HepG2 (cell line): ENCODE results near the gene SYS1. TPM values are rescaled to one million over a fixed set of nuclear protein-coding genes. Genes with fewer than 3 reads are reported as not detected.

Experiments
- ATAC-seq: fragments of 200-7000 bp; cut with Tn5 transposase; 3 replicates; pipeline ENCODE4 v1.9.1; 2020; ENCODE audit warnings: mild to moderate bottlenecking, moderate library complexity
- BruUV-seq: library from RNA; stranded (reverse); fragments of 400-500 nt; replicated peaks from 2 replicates; lab custom pipeline; 2021; lab: Mats Ljungman, UMichigan
- CTCF ChIA-PET: fragments of 300-600 bp; formaldehyde crosslinking; extraction: SDS; loops from one replicate; lab custom pipeline; 2021; ENCODE audit warnings: low total read pairs, inconsistent platforms, low intra/inter-chr PET ratio; lab: Yijun Ruan, JAX
- POLR2A ChIA-PET: fragments of 350-600 bp; sonication (Branson Sonifier 250); formaldehyde crosslinking; loops from one replicate; lab custom pipeline; 2020; ENCODE audit warnings: antibody characterized with exemption, inconsistent platforms; lab: Yijun Ruan, JAX
- DNase-seq: peaks from one replicate; pipeline ENCODE4 v3.0.0-alpha.2; 2015; ENCODE audit warnings: low spot score
- FAIRE-seq: peaks from 3 replicates; lab custom pipeline; 2011; peaks lifted over from hg19 to GRCh38; lab: Jason Lieb, UNC
- H2AFZ ChIP-seq: one replicate; pipeline ENCODE4 v1.6.1; 2011; ENCODE audit warnings: low read length, inconsistent platforms
- H3K27ac ChIP-seq: fragments of 300-600 bp; 3 replicates; pipeline ENCODE4 v1.8.0; 2011; ENCODE audit warnings: mixed run types, mild to moderate bottlenecking, mixed read lengths, low read length, inconsistent platforms; ENCODE audit not compliant: insufficient read depth; ENCODE audit errors: extremely low read length
- H3K27me3 ChIP-seq, 2 experiments: fragments of 200-600 bp in 1 of 2; 2 replicates in 1 of 2; 3 replicates in 1 of 2; pipeline versions ENCODE4 v1.6.0 to v1.8.0; 2011; ENCODE audit warnings: low read length in 2 of 2, mild to moderate bottlenecking in 2 of 2, moderate library complexity in 2 of 2, inconsistent platforms in 1 of 2; ENCODE audit not compliant: insufficient read depth in 2 of 2, control insufficient read depth in 1 of 2
- H3K36me3 ChIP-seq, 2 experiments: fragments of 200-600 bp in 1 of 2; replicated peaks in 1 of 2; 2 replicates in 1 of 2; 3 replicates in 1 of 2; pipeline versions ENCODE4 v1.5.1 to v1.8.0; 2011; ENCODE audit warnings: low read length in 2 of 2, inconsistent platforms in 1 of 2; ENCODE audit not compliant: insufficient read depth in 2 of 2, control insufficient read depth in 1 of 2
- H3K4me1 ChIP-seq: 2 replicates; pipeline ENCODE4 v1.5.1; 2012; ENCODE audit warnings: low read length, inconsistent platforms; ENCODE audit not compliant: insufficient read depth
- H3K4me2 ChIP-seq: 2 replicates; pipeline ENCODE4 v1.6.0; 2011; ENCODE audit warnings: low read depth, low read length, inconsistent platforms
- H3K4me3 ChIP-seq, 3 experiments: fragments of 200-600 bp in 1 of 3; sonication (generic), shearing (Covaris generic) in 1 of 3; replicated peaks in 1 of 3; 2 replicates each; pipeline ENCODE4 v1.5.1; 2011 to 2016; ENCODE audit warnings: low read length in 3 of 3, inconsistent platforms in 2 of 3, low read depth in 2 of 3, mild to moderate bottlenecking in 2 of 3, control low read depth in 1 of 3, mixed read lengths in 1 of 3; ENCODE audit not compliant: insufficient read depth in 1 of 3
- H3K79me2 ChIP-seq: one replicate; pipeline ENCODE4 v1.6.1; 2011; ENCODE audit warnings: low read length, inconsistent platforms; ENCODE audit not compliant: insufficient read depth
- H3K9ac ChIP-seq: 2 replicates; pipeline ENCODE4 v1.6.0; 2011; ENCODE audit warnings: mild to moderate bottlenecking, low read depth, low read length, inconsistent platforms; ENCODE audit not compliant: insufficient read depth
- H3K9me3 ChIP-seq: 2 replicates; pipeline ENCODE4 v1.5.1; 2012; ENCODE audit warnings: mild to moderate bottlenecking, low read length
- H4K20me1 ChIP-seq: 2 replicates; pipeline ENCODE4 v1.6.0; 2011; ENCODE audit warnings: inconsistent platforms, mild to moderate bottlenecking, low read length, moderate library complexity; ENCODE audit not compliant: insufficient read depth
- ATM ChIP-seq: fragments of 450-650 bp; IDR thresholded peaks from 2 replicates; pipeline ENCODE4 v1.7.1; 2017; ENCODE audit warnings: mild to moderate bottlenecking, borderline replicate concordance
- ELF1 ChIP-seq: sonication (generic); formaldehyde crosslinking; IDR thresholded peaks from 2 replicates; pipeline ENCODE4 v1.4.0; 2020; ENCODE audit warnings: missing genetic modification reagents
- NKX3-1 ChIP-seq: sonication (generic); formaldehyde crosslinking; IDR thresholded peaks from 2 replicates; pipeline ENCODE4 v1.5.0; 2020; ENCODE audit warnings: missing genetic modification reagents
- PHF20 ChIP-seq: sonication (generic); formaldehyde crosslinking; IDR thresholded peaks from 2 replicates; pipeline ENCODE4 v1.5.0; 2020; ENCODE audit warnings: mild to moderate bottlenecking, missing genetic modification reagents
- SNRNP70 ChIP-seq: fragments of 200-400 bp; formaldehyde crosslinking; IDR thresholded peaks from 2 replicates; pipeline ENCODE4 v1.6.1; 2017; ENCODE audit warnings: mild to moderate bottlenecking, low read depth, low read length, moderate library complexity
- ZBTB3 ChIP-seq: sonication (generic); formaldehyde crosslinking; IDR thresholded peaks from 2 replicates; pipeline ENCODE4 v1.4.0; 2020; ENCODE audit warnings: low read depth, mild to moderate bottlenecking, moderate library complexity, missing genetic modification reagents, borderline replicate concordance
- ZNF12 ChIP-seq: sonication (generic); formaldehyde crosslinking; IDR thresholded peaks from 2 replicates; pipeline ENCODE4 v1.5.0; 2020; ENCODE audit warnings: missing genetic modification reagents
- ZNF670 ChIP-seq: sonication (generic); formaldehyde crosslinking; IDR thresholded peaks from 2 replicates; pipeline ENCODE4 v1.8.0; 2022; ENCODE audit warnings: mild to moderate bottlenecking, missing genetic modification reagents, borderline replicate concordance
- ZSCAN25 ChIP-seq: sonication (generic); formaldehyde crosslinking; IDR thresholded peaks from 2 replicates; pipeline ENCODE4 v1.8.0; 2022; ENCODE audit warnings: mild to moderate bottlenecking, missing genetic modification reagents
- WGBS: methylation state at CpG from one replicate; pipeline ENCODE4 v1.1.6; 2017; ENCODE audit warnings: low lambda C conversion rate; 5-methylcytosine and 5-hydroxymethylcytosine counted together
- in situ Hi-C: cut with HindIII; loops from 2 replicates; pipeline ENCODE4 v1.10.0; 2017; ENCODE audit warnings: low pct_unique_long_range_greater_than_20kb; ENCODE audit not compliant: extremely low pct_ligation_motif_present
- intact Hi-C: fragments of 100-400 bp; cut with micrococcal nuclease; formaldehyde crosslinking; loops from one replicate; pipeline ENCODE4 v1.10.0; 2022; ENCODE audit not compliant: unreplicated experiment
- polyA plus RNA-seq, 8 experiments: library from polyadenylated mRNA; depleted of rRNA in 3 of 8; stranded (reverse) in 7 of 8; unstranded in 1 of 8; fragments of >200 nt; fragmentation: Illumina TruSeq in 4 of 8; extraction: Trizol in 4 of 8; gene quantifications; 2 replicates each; pipeline versions ENCODE4 v1.2.1 to v1.2.3, GENCODE V29; 2011 to 2016; ENCODE audit warnings: low read depth in 4 of 8, missing spikeins in 1 of 8, mixed read lengths in 1 of 8; ENCODE audit not compliant: insufficient read depth in 1 of 8
- total RNA-seq, 5 experiments: library from RNA; depleted of rRNA; stranded (reverse); fragments of >200 nt; fragmentation: Illumina TruSeq; extraction: Trizol; gene quantifications; 2 replicates each; pipeline ENCODE4 v1.2.3, GENCODE V29; 2016; ENCODE audit warnings: low read depth in 1 of 5
- TF ChIP-seq, protein P1 (sequence below): sonication (generic); formaldehyde crosslinking; IDR thresholded peaks from 2 replicates; pipeline ENCODE4 v1.8.0; 2022; ENCODE audit warnings: mild to moderate bottlenecking, missing genetic modification reagents, moderate library complexity
- TF ChIP-seq, protein P2 (sequence below): sonication (generic); formaldehyde crosslinking; conservative IDR thresholded peaks from 2 replicates; pipeline ENCODE4 v1.4.0; 2020; ENCODE audit warnings: missing genetic modification reagents

The SYS1 gene
- total and polyA plus RNA-seq, 2 of the 13 experiments (the other 11 are each of a cell fraction or from before 2014, with no cell fraction given) = 38.3 to 65.6 TPM

DNA sequence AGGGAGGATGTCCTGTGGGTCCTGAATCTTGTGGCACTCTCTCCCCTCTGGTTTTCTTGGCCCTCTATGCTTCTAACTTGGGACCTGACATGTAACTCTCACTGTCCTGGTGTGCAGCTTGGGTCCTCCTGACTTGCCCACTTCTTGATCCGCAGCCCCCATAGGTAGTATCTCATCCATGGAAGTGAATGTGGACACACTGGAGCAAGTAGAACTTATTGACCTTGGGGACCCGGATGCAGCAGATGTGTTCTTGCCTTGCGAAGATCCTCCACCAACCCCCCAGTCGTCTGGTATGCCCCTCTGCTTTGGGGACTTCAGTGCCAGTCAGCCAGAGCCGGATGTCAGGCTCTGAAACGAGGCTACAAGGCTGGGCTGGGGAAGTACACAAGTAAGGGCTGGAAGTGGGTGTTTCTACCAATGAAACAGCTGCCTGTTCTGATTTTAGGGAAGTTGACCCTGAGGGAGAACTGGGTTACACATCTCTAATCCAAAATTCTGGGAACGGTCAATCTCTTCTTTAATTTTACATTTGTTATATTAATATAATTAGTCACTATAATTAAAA lies 45.8 kb downstream of the SYS1 start:
- H2AFZ ChIP-seq = no peak overlapping the region
- no TSS peak for BruUV-seq
- no peak for FAIRE-seq

DNA sequence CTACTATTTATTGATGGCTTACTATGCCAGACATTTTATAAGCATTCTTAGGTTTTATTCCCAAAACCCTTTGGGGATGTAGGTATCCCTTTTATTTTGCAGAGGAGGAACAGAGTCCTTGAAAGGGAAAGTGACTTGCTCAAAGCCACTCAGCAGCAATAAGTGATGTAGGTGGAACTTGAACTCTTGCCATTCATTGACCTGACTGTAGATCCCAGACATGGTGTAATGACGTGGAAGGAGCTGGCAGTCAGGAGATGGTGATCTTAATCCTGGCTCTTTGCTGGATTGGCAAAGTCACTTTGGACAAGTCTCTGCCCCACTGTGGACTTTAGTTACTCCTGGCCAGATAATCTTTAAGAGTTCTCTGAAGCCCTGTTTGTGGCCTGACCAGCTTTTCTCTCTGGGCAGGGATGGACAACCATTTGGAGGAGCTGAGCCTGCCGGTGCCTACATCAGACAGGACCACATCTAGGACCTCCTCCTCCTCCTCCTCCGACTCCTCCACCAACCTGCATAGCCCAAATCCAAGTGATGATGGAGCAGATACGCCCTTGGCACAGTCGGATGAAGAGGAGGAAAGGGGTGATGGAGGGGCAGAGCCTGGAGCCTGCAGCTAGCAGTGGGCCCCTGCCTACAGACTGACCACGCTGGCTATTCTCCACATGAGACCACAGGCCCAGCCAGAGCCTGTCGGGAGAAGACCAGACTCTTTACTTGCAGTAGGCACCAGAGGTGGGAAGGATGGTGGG lies 46.7 kb downstream of the SYS1 start:
- intact Hi-C loops = no loop called here
- no peak for FAIRE-seq
- CTCF ChIA-PET = no interaction called here
- no peak for TF ChIP-seq ZSCAN25
- TF ChIP-seq ATM = no peak
- no peak for TF ChIP-seq SNRNP70
- no peak for TF ChIP-seq ZBTB3 (CRISPR knock-in tag)
- TF ChIP-seq, protein P1, sequence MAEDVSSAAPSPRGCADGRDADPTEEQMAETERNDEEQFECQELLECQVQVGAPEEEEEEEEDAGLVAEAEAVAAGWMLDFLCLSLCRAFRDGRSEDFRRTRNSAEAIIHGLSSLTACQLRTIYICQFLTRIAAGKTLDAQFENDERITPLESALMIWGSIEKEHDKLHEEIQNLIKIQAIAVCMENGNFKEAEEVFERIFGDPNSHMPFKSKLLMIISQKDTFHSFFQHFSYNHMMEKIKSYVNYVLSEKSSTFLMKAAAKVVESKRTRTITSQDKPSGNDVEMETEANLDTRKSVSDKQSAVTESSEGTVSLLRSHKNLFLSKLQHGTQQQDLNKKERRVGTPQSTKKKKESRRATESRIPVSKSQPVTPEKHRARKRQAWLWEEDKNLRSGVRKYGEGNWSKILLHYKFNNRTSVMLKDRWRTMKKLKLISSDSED (CRISPR knock-in tag) = no peak
- no peak for TF ChIP-seq PHF20
- TF ChIP-seq, protein P2, sequence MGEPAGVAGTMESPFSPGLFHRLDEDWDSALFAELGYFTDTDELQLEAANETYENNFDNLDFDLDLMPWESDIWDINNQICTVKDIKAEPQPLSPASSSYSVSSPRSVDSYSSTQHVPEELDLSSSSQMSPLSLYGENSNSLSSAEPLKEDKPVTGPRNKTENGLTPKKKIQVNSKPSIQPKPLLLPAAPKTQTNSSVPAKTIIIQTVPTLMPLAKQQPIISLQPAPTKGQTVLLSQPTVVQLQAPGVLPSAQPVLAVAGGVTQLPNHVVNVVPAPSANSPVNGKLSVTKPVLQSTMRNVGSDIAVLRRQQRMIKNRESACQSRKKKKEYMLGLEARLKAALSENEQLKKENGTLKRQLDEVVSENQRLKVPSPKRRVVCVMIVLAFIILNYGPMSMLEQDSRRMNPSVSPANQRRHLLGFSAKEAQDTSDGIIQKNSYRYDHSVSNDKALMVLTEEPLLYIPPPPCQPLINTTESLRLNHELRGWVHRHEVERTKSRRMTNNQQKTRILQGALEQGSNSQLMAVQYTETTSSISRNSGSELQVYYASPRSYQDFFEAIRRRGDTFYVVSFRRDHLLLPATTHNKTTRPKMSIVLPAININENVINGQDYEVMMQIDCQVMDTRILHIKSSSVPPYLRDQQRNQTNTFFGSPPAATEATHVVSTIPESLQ (CRISPR knock-in tag) = no peak
- no peak for TF ChIP-seq ZNF12 (CRISPR knock-in tag)
- TF ChIP-seq ELF1 (CRISPR knock-in tag) = no peak
- no peak for TF ChIP-seq NKX3-1 (CRISPR knock-in tag)

More for the DNA sequence above, 45.8 kb downstream of the SYS1 start:
- H3K4me1 ChIP-seq = peaks cover 25% of the 10 kb centered on the region
- H3K36me3 ChIP-seq = no peaks in the 10 kb centered on the region
- no peak overlapping the region for H3K27ac ChIP-seq
- POLR2A ChIA-PET = no interaction called here
- CTCF ChIA-PET = no interaction called here
- TF ChIP-seq ZNF670 = no peak
- H4K20me1 ChIP-seq = no peaks in the 10 kb centered on the region
- peaks cover 2 to 5% of the 10 kb centered on the region in 2 experiments; a peak in 2 of 5 replicates for H3K27me3 ChIP-seq
- H3K4me2 ChIP-seq = no peak overlapping the region
- DNase-seq = no peak
- H3K4me3 ChIP-seq = no peak overlapping the region
- H3K9ac ChIP-seq = no peak overlapping the region
- ATAC-seq = no peak
- intact Hi-C loops = no loop called here
- WGBS = 89% methylated on average over 7 of the region's 7 CpGs
- H3K79me2 ChIP-seq = no peaks in the 10 kb centered on the region
- in situ Hi-C loops = no loop called here
- H3K9me3 ChIP-seq = no peaks in the 10 kb centered on the region

More for the DNA sequence above, 46.7 kb downstream of the SYS1 start:
- peaks cover 2 to 5% of the 10 kb centered on the region in 2 experiments; a peak in 2 of 5 replicates for H3K27me3 ChIP-seq
- no peak overlapping the region for H2AFZ ChIP-seq
- H3K79me2 ChIP-seq = no peaks in the 10 kb centered on the region
- no peaks in the 10 kb centered on the region for H3K36me3 ChIP-seq
- no peak overlapping the region for H3K9ac ChIP-seq
- no TSS peak for BruUV-seq
- H3K27ac ChIP-seq = no peak overlapping the region
- no peaks in the 10 kb centered on the region for H4K20me1 ChIP-seq
- in situ Hi-C loops = no loop called here
- DNase-seq (no peak), ATAC-seq (no peak)
- WGBS = 92% methylated on average over 7 of the region's 7 CpGs
- POLR2A ChIA-PET = no interaction called here
- H3K4me2 ChIP-seq = no peak overlapping the region
- H3K4me3 ChIP-seq = no peak overlapping the region
- no peaks in the 10 kb centered on the region for H3K9me3 ChIP-seq
- peaks cover 22% of the 10 kb centered on the region for H3K4me1 ChIP-seq
